GM21786 (cell line): ENCODE data around the gene CD300A.

Experiments
- ATAC-seq: cut with Tn5 transposase; IDR thresholded peaks from one replicate; pipeline ENCODE4 v1.9.1; 2021; ENCODE audit not compliant: unreplicated experiment

Gene CD300A

DNA sequence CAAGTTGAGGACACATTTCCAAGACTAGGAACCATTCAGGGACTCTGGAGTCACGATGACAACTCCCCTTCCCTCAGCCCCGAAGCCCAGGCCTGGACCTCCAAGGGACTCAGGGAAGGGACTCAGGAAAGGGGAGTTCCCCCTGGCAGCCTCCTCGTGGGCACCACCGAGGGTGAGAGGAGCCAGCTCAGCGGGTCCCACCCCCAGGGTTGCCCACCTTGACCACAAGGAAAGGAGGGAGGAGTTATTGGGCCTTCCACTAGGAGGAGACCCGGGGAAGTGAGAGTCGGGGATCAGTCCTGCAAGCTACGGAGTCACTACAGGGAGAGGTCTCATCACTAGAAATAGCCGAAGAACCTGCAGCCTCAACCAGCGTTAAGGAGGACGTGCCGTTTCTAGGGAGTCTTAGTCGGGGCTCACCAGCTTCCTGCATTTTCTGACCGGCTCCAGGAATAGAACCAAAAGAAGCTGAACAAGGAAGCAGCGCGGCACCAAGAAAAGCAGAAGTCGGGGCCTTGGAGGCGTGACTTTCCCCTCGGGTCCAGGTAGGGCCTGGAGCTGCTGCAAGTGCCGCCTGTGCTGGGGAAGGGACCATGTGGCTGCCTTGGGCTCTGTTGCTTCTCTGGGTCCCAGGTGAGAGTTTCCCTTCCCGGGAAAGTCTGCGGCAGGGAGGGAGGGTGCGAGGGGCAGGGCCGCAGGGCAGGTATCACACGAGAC is at the start of gene CD300A:
TSS of gene CD300A (plus strand) at position 524 of the 717 bp plus-strand sequence. CDS start at position 594, 70 bp downstream.
- no peak for ATAC-seq

GRCh38 chr17:74417178-74418045 is 49.0 kb upstream of the CD300A start:
- no peak for ATAC-seq

DNA sequence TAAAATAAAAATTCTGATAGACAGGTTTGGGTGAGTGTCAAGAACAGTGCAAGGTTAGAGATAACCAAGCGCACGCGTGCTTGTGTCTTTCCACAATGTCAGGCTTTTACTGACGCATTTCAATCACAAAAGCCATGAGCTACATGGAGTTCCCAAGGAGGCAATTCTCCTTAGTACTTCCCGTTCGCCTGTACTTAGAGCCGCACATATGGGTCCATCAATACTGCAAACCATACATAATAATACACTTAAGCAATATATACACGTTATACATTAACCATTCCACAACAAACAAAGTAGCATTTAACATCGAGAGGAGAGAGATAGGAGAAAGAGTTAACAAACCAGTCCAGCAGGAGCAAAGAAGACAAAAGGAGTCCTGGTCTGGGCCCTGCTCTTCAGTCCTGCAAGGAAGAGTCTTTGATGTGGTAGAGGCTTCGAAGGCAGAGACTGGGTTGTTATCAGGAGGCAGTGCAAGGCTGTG is 46.5 kb upstream of the CD300A start:
- ATAC-seq: no peak

GRCh38 chr17:74424117-74424516 is 42.3 kb upstream of the CD300A start:
- no peak for ATAC-seq

DNA sequence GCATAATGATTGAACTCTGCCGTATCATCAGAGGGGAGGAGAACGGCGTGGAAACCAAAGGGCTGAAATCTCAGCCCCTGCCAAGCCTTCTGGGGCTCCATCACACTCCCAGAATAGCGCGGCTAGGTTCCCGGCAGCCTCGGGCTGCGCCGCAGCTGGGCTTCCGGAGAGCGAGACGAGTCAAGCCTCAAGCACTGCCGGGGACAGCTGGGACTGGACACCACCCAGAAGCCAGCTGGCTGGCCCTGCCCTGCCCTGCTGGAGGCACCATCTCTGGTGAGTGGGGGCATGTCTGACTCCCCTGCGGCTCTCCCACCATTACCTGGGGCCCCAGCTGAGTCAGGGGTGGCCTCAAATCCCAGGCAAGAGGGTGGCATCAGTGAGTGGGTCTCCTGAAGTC is 41.8 kb upstream of the CD300A start:
- no peak for ATAC-seq

DNA sequence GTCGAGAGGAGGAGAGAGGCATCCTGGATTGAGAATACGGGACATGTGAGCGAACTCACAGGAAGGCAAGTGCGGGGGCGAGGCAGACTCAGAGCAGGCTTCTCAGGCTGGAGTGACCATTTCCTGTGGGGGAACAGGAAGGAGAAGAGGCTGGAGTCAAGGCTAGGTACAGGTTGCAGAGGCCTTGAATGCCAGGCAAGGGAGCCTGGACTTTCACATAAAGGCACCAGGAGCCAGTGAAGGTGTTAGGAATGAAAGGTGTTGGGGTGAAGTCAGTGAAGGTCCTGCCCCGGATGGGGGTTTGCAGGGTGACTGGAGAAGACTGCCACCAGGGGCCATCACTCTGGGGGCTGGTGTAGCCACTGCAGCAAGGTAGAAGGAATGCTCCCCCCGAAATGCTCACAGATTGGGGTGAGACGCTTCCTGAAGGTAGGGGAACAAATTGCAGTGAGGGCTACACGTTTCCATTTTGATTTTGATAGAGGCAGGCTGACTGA is 39.8 kb upstream of the CD300A start:
- no peak for ATAC-seq

- ATAC-seq: no peak
Observed at GRCh38 chr17:74427048-74427762, 39.2 kb upstream of the CD300A start.

DNA sequence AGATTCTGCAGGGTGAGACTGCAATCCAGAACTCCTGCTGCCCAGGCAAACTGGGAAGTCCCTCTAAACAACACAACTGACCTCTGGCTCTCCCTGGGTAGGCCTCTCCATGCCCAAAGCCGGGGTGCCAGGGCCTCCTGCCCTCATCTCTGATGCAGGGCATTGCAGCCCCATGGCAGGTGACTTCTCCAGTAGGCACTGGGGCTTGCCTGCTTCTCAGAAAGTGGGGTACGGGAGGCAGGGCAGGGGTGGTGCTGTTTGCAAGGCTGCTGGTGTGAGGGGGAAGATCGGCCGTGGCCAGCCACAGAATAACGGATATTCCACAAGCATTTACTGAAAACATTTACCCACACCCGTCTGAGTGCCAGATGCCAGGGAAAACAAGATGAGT is 38.7 kb upstream of the CD300A start:
- no peak for ATAC-seq

DNA sequence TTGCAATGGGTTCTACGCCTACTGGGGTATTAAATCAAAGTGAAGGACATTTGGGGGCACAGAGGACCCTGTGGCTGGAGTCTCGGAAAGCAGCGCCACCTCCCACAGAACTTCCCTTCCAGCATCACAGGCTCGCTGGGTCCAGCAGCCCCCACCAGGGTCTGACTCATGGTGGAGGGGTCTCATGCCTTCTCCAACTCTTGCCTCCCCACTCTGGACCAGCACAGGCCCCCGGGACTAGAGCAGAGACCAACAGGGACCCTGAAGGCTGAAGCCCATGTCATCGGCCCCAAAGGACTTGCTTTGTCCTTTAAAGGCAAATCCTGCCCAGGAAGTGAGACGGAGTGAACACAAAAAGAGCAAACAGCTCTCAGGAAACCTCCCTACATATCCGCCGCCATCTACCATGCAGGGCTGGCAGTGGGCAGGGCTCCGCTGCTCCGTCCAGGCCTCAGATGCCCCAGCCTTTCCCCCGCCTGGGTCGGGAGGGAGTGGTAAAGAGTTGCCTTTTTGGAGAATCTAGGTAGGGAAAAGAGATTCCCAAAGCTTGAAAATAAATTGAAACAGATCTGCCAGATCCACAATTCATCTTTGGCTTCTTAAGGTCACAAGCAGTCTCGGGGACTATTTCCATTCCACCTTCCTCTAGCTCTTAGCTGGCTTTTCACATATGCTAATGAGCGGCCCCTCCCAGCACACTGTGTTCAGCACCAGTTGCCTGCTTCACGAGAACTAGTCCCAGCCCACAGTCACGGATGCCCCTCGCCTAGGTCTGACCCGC is 36.6 kb upstream of the CD300A start:
- peak; percentile 3 for ATAC-seq

DNA sequence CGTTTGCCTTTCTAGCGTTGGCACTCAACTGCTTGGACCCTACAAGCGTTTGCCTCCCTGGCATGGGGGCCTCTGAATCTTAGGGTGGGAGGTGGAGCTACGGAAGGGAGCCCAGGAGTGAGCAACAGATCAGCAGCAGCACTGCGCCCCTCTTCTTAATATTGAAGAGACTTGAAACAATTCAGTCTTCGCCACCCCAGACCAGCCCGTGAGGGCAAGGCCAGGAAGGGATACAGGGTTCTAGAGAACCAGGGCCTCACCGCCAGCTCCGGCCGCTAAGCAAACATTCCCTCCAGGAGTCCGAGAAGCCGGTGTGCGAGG is 36.1 kb upstream of the CD300A start:
- ATAC-seq: no peak

DNA sequence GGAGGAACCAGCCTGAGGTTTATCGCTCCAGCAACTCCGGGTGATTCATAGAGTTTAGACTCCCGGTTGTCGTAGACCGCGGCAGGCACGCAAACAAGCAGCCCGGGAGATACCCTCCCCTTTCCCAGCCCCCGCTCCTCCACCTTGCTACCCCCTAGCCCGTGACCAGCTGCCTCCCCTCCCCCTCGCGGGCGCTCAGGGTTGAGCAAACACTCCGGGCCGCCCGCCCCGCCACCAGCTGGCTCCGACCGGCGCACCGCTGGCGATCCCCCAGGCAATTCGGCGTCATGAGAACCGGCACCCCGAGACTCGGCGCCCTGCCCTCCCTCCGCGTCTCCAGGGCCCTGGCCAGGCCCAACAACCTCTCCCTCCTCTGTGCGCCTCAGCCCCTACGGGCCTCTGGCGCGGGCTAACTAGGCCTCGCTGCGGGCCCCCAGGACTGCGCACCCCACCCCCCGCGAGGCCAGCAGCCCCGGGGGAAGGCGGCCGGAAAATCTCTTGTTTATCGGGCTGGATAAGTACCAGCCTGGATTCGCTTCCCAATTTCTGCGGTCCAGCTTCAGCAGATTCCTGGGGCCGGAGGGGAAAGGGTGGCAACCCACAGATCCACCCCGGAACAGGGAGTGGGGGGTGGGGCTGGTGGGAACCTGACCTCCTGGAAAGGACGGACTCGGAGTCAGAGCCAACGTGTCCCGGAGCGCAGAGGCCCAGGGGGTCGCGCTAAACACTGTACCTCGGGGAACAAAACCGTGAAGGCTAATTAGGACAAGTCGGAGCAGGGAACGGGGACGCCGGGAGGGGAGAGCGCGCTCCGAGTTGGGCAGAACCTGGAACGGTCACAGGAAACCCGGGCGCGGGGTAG is 35.5 kb upstream of the CD300A start:
- ATAC-seq: peak; percentile 46

GRCh38 chr17:74431568-74432423 is 34.6 kb upstream of the CD300A start, which contains the start of gene GPRC5C:
GPRC5C (plus strand) TSS chr17:74432088; CDS start chr17:74439777, 7,689 bp downstream.
- ATAC-seq: no peak

GRCh38 chr17:74432424-74432690 is 34.1 kb upstream of the CD300A start:
- ATAC-seq: no peak

DNA sequence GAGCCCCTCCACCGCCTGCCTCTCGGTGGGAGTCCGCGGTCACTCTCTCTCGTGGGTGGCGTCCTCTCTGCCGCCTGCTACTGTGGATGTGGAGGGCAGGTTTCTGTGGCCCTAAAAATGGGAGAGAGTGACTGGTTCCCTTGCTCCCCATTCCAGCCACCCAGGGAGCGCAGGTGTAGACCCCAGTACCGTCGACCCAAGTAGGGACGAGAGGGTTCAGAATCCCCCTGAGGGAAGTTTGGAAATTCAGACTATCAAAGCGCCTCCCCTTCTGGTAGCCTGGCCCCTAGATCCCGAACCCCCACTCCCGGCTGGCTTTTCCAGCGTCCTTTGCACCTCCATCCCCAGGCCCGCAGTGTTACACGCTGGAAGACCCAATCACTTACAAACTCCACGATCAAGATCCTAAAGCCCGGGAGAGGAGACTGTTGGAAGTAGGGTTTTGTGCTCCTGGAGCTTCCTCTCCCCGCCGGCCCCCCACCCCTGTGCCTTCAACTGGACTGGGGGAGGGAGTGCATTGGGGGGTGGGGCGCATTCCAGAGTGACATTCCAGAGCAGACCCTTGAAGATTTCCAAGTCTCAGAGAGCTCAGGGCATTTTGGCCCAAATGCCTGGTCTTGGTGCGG is 33.6 kb upstream of the CD300A start:
- ATAC-seq: no peak

- ATAC-seq: no peak
Observed at GRCh38 chr17:74433421-74434121, 32.9 kb upstream of the CD300A start.

DNA sequence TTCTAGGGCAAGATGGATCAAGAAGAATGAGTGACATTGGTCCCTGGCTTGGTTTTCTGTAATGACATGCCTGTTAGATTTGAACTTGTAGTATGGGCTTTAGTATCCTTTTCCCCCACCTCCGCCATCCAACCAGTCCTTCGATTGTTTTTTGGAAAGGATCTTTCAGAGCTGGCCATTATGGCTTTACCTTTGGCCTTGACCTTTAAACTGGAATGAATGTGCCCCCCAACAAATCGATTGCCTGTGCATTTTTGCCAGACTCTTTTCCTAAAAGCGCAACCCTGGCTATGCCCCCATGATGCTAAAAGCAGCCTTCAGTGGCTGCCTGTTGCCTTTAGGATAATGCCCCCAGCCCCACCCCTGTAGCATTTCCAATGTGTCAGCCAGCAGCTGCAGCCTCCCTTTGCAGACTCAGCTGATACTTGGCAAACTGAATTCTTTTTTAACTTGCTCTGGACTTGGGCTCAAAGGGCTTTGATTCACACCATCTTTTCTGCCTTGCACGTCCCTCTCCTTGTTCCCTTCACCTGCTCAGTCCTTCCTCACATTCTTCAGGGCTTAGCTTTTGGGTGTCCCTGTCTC is 30.6 kb upstream of the CD300A start:
- ATAC-seq: no peak

DNA sequence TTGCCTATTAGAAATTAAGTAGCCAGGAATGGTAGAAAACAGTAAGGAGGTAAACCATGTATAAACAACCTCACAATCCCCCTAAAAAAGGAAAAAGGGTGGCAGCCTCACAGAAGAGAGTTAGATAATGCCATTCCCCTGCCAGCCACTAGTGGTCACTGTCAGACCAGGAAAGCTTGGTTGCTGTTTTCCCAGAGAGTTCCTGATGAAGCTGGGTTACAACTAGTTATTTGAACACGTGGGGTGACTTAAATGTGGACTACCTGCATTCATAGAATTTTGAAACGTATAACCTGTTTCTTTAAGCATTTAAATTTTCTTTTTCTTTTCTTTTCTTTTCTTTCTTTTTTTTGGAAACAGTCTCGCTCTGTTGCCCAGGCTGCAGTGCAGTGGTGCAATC is 28.7 kb upstream of the CD300A start:
- no peak for ATAC-seq
